Peyer's patch (tissue), 4 donors: ENCODE measurements around the gene TNFAIP1. TPM values are rescaled to one million over a fixed set of nuclear protein-coding genes. Genes with fewer than 3 reads are reported as not detected.

Source experiments
- DNase-seq, 3 donors: peaks; one replicate each; pipeline ENCODE4 v3.0.0-alpha.2; 2017 to 2019
- H3K27ac ChIP-seq, 4 donors: fragments of 200-600 bp; sonication (generic); one replicate each; pipeline ENCODE4 v1.5.1; 2016 to 2019
- H3K27me3 ChIP-seq, 2 donors: fragments of 200-600 bp; sonication (generic); one replicate each; pipeline ENCODE4 v1.5.1; 2019
- H3K36me3 ChIP-seq, 3 donors: fragments of 200-600 bp; sonication (generic); one replicate each; pipeline ENCODE4 v1.5.1; 2016 to 2019
- H3K4me1 ChIP-seq, 4 donors: fragments of 200-600 bp; sonication (generic); one replicate each; pipeline ENCODE4 v1.5.1; 2016 to 2019
- H3K4me3 ChIP-seq, 4 donors: fragments of 200-600 bp; sonication (generic); 1 replicate in 3 of 4; 2 replicates in 1 of 4; pipeline ENCODE4 v1.5.1; 2016 to 2019; ENCODE audit warnings: mild to moderate bottlenecking in 1 of 4
- H3K9me3 ChIP-seq, 4 donors: fragments of 200-600 bp; sonication (generic); one replicate each; pipeline ENCODE4 v1.5.1; 2016 to 2019; ENCODE audit warnings: mild to moderate bottlenecking in 1 of 4
- CTCF ChIP-seq, 6 experiments: fragments of 450-650 bp in 4 of 6; fragments of 200-600 bp in 2 of 6; sonication (generic) in 1 of 6; IDR thresholded peaks; one replicate each; pipeline ENCODE4 v1.5.1; 2017 to 2019; ENCODE audit warnings: antibody characterized with exemption in 6 of 6, mild to moderate bottlenecking in 3 of 6, moderate library complexity in 1 of 6
- POLR2A ChIP-seq, 2 donors: fragments of 450-650 bp; IDR thresholded peaks; one replicate each; pipeline ENCODE4 v1.5.1; 2017; ENCODE audit warnings: antibody characterized with exemption in 2 of 2, mild to moderate bottlenecking in 2 of 2, moderate library complexity in 2 of 2
- total RNA-seq, 4 donors: library from RNA; depleted of rRNA; stranded (reverse); fragments of >200 nt; gene quantifications; one replicate each; pipeline ENCODE4 v1.1.0, GENCODE V29; 2016

Gene TNFAIP1
- total RNA-seq, 4 donors from 2014 or later = 28.9 to 36.3 (median 31.1) TPM

- Histone ChIP-seq H3K27me3 (no peaks in the 10 kb centered on the region), H3K4me1 (no peaks in the 10 kb centered on the region), H3K27ac (no peak overlapping the region), H3K9me3 (no peaks in the 10 kb centered on the region), H3K4me3 (no peak overlapping the region), H3K36me3 (peaks cover 0 to 41% (median 0%) of the 10 kb centered on the region in 3 donors)
- no peak for TF ChIP-seq CTCF (IDR thresholded peaks at IDR 0.05)
- no peak for TF ChIP-seq POLR2A (IDR thresholded peaks at IDR 0.05)
- DNase-seq = peak in 1 of 3 donors; percentile 3
These were observed 8.4 kb upstream of the TNFAIP1 start for GRCh38 chr17:28327031-28327607.

- H3K36me3 ChIP-seq = peaks cover 0 to 41% (median 0%) of the 10 kb centered on the region in 3 donors
- peak in 1 of 3 donors; percentile 2 for DNase-seq
- H3K27me3 ChIP-seq = no peaks in the 10 kb centered on the region
- TF ChIP-seq POLR2A (IDR thresholded peaks at IDR 0.05) (no peak), CTCF (IDR thresholded peaks at IDR 0.05) (no peak)
- no peaks in the 10 kb centered on the region for H3K4me1 ChIP-seq
- no peaks in the 10 kb centered on the region for H3K9me3 ChIP-seq
- H3K27ac ChIP-seq = no peak overlapping the region
- no peak overlapping the region for H3K4me3 ChIP-seq
These were observed 7.9 kb upstream of the TNFAIP1 start for GRCh38 chr17:28327709-28328108.

- H3K36me3 ChIP-seq = peaks cover 0 to 41% (median 0%) of the 10 kb centered on the region in 3 donors
- no peak overlapping the region for H3K4me3 ChIP-seq
- no peak for TF ChIP-seq POLR2A (IDR thresholded peaks at IDR 0.05)
- TF ChIP-seq CTCF (IDR thresholded peaks at IDR 0.05) = no peak
- no peaks in the 10 kb centered on the region for H3K9me3 ChIP-seq
- no peak overlapping the region for H3K27ac ChIP-seq
- peaks cover 0 to 2% (median 0%) of the 10 kb centered on the region in 4 donors for H3K4me1 ChIP-seq
- DNase-seq = no peak
- no peaks in the 10 kb centered on the region for H3K27me3 ChIP-seq
These were observed 7.2 kb upstream of the TNFAIP1 start for GRCh38 chr17:28328325-28328724.

- Histone ChIP-seq H3K4me3 (no peak overlapping the region), H3K9me3 (no peaks in the 10 kb centered on the region), H3K27me3 (no peaks in the 10 kb centered on the region), H3K4me1 (peaks cover 0 to 16% (median 2%) of the 10 kb centered on the region in 4 donors), H3K27ac (no peak overlapping the region), H3K36me3 (peaks cover 0 to 41% (median 0%) of the 10 kb centered on the region in 3 donors)
- DNase-seq = no peak
- TF ChIP-seq CTCF (IDR thresholded peaks at IDR 0.05) (no peak), POLR2A (IDR thresholded peaks at IDR 0.05) (no peak)
These were observed 4.9 kb upstream of the TNFAIP1 start for GRCh38 chr17:28330671-28331070.

- H3K27ac ChIP-seq = peak overlapping the region in 2 of 4 donors; percentile 65 to 82
- peak in 1 of 3 donors; percentile 79 for DNase-seq
These were observed 3.6 kb upstream of the TNFAIP1 start for GRCh38 chr17:28331891-28332420.

More at GRCh38 chr17:28331891-28332420, 3.6 kb upstream of the TNFAIP1 start:
- Histone ChIP-seq H3K9me3 (no peaks in the 10 kb centered on the region), H3K4me1 (peaks cover 0 to 26% (median 6%) of the 10 kb centered on the region in 4 donors), H3K36me3 (peaks cover 0 to 41% (median 0%) of the 10 kb centered on the region in 3 donors), H3K4me3 (peak overlapping the region in 2 of 4 donors; percentile 2 to 15), H3K27me3 (no peaks in the 10 kb centered on the region)
- TF ChIP-seq CTCF (IDR thresholded peaks at IDR 0.05) = no peak
- TF ChIP-seq POLR2A (IDR thresholded peaks at IDR 0.05) = peak in 1 of 2 donors; percentile 19
